ENCODE results near the gene DPY19L1. TPM values are rescaled to one million over a fixed set of nuclear protein-coding genes. Genes with fewer than 3 reads are reported as not detected.
"Not testable (repeated sequence)": the region's sequence is repeated elsewhere in the genome, so short reads cannot be mapped to it uniquely, and the experiment has no call there.

DPY19L1 gene
- total RNA-seq, 2 donors from 2014 or later: 35.8 to 75.1 TPM

GRCh38 chr7:34984140-34984539, 53.1 kb downstream of the DPY19L1 start:
- not testable (repeated sequence) for H3K27me3 Mint-ChIP-seq (ENCODE audit: insufficient read depth); H3K4me1 ChIP-seq (ENCODE audit: control insufficient read depth, insufficient read depth, low read length); DNase-seq; H3K27ac Mint-ChIP-seq; H3K9ac ChIP-seq (ENCODE audit: extremely low read depth, low read length, poor library complexity, severe bottlenecking); H3K27me3 ChIP-seq (ENCODE audit: control insufficient read depth, insufficient read depth, low read length, poor library complexity, severe bottlenecking); H3K27ac ChIP-seq (ENCODE audit: low read depth, low read length); H3K9me3 ChIP-seq (ENCODE audit: control insufficient read depth, low read length); H3K4me3 Mint-ChIP-seq; H3K4me3 ChIP-seq (ENCODE audit: low read length); H3K9me3 Mint-ChIP-seq; H3K36me3 ChIP-seq (ENCODE audit: control insufficient read depth, insufficient read depth, low read length); H3K36me3 Mint-ChIP-seq (ENCODE audit: low read depth); H3K4me1 Mint-ChIP-seq
- WGBS, 2 experiments (ENCODE audit: insufficient coverage in 1 of 2, insufficient read length in 1 of 2): 78 to 85% methylated on average over 3 of the region's 4 CpGs

DNA sequence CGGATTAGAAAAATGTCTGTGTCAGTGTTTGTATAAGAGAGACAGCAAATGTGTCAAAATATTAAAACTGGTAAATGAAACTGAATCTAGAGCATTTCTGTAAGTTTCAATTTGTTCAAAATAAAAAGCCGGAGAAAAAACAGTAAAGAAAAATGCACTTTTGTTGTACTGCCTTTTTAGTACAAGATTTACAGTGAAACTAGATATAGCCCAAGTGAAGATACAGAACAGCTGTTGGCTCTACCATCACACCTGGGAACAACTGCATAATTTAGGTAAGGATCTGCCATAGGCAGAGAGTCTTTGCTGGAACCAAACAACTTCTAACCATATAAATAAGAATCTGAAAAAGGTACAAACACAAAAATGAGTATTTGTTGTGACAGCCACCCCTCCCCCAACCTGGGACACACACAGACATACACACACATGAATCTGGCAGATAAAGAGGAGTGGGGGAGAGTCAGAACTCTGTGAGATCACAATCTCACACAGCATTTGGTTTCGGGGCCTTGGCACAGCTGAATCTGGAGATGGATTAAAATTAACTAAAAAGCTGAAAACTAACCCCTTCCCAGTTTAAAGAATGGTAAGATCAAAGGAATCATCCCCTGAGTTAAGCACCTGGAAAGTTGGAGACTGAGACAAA, 54.8 kb downstream of the DPY19L1 start:
- Mint-ChIP-seq H3K27ac (peak overlapping the region; percentile 30), H3K27me3 (ENCODE audit: insufficient read depth) (no peaks in the 10 kb centered on the region), H3K36me3 (ENCODE audit: low read depth) (no peaks in the 10 kb centered on the region), H3K4me3 (no peak overlapping the region), H3K4me1 (peaks cover 4% of the 10 kb centered on the region), H3K9me3 (no peaks in the 10 kb centered on the region)
- no peaks in the 10 kb centered on the region for H3K27me3 ChIP-seq (ENCODE audit: control insufficient read depth, insufficient read depth, low read length, poor library complexity, severe bottlenecking)
- no peak for DNase-seq
- H3K36me3 ChIP-seq (ENCODE audit: control insufficient read depth, insufficient read depth, low read length): no peaks in the 10 kb centered on the region
- TF ChIP-seq, protein P1, sequence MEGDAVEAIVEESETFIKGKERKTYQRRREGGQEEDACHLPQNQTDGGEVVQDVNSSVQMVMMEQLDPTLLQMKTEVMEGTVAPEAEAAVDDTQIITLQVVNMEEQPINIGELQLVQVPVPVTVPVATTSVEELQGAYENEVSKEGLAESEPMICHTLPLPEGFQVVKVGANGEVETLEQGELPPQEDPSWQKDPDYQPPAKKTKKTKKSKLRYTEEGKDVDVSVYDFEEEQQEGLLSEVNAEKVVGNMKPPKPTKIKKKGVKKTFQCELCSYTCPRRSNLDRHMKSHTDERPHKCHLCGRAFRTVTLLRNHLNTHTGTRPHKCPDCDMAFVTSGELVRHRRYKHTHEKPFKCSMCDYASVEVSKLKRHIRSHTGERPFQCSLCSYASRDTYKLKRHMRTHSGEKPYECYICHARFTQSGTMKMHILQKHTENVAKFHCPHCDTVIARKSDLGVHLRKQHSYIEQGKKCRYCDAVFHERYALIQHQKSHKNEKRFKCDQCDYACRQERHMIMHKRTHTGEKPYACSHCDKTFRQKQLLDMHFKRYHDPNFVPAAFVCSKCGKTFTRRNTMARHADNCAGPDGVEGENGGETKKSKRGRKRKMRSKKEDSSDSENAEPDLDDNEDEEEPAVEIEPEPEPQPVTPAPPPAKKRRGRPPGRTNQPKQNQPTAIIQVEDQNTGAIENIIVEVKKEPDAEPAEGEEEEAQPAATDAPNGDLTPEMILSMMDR (conservative IDR thresholded peaks at IDR 0.05): no peak
- no peaks in the 10 kb centered on the region for H3K9me3 ChIP-seq (ENCODE audit: control insufficient read depth, low read length)
- no peak overlapping the region for H3K9ac ChIP-seq (ENCODE audit: extremely low read depth, low read length, poor library complexity, severe bottlenecking)
- no peaks in the 10 kb centered on the region for H3K4me1 ChIP-seq (ENCODE audit: control insufficient read depth, insufficient read depth, low read length)
- 89 to 96% methylated on average over 2 to 3 of the region's 3 CpGs for WGBS, 2 experiments (ENCODE audit: insufficient coverage in 1 of 2, insufficient read length in 1 of 2)
- no peak overlapping the region for H3K27ac ChIP-seq (ENCODE audit: low read depth, low read length)
- H3K4me3 ChIP-seq (ENCODE audit: low read length): no peak overlapping the region

DNA sequence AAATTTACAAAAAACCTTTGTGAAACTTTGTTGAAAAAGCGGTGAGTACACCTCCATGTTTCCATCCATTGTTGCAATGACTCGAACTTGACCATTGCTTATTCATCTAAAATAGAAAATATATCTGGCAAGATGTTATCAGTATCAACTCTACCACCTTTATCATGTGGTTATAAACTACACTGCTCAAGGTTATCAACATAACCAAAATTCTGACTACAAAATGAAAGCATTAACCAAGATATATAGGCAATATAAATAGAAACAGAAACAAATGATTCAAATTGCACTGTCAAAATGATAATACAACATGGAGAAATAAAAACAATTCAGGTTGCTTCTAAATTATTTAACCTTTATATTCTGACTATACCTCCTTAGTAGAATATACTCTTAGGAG, 58.2 kb downstream of the DPY19L1 start:
- not testable (repeated sequence) for H3K9me3 ChIP-seq (ENCODE audit: control insufficient read depth, low read length); H3K9me3 Mint-ChIP-seq; DNase-seq; H3K4me3 Mint-ChIP-seq; H3K27ac Mint-ChIP-seq; H3K27me3 Mint-ChIP-seq (ENCODE audit: insufficient read depth); H3K36me3 Mint-ChIP-seq (ENCODE audit: low read depth); H3K4me1 Mint-ChIP-seq; H3K27me3 ChIP-seq (ENCODE audit: control insufficient read depth, insufficient read depth, low read length, poor library complexity, severe bottlenecking); H3K36me3 ChIP-seq (ENCODE audit: control insufficient read depth, insufficient read depth, low read length); H3K9ac ChIP-seq (ENCODE audit: extremely low read depth, low read length, poor library complexity, severe bottlenecking); H3K27ac ChIP-seq (ENCODE audit: low read depth, low read length); H3K4me1 ChIP-seq (ENCODE audit: control insufficient read depth, insufficient read depth, low read length); H3K4me3 ChIP-seq (ENCODE audit: low read length)
- WGBS, 2 experiments (ENCODE audit: insufficient coverage in 1 of 2, insufficient read length in 1 of 2): 100% methylated on average over 1 of the region's 2 CpGs; no CpG with 5 or more reads in 1 of the 2 experiments

DNA sequence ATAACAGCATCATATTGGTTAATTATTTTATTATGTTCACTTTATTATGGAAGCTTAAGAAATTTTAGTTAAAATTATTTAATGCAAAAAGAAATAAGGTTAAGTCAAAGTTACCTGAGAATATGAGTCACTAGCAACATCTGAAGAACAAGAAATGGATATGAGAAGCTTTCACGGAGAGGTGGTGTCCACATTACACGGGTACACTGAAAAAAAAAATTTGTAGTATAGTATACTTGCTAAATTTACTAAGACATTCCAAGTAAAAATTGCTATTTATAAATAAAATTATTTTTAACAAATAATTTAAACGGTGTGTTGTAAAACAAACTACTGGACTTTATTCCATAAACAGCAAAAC, 63.9 kb downstream of the DPY19L1 start:
- Mint-ChIP-seq H3K4me3 (no peak overlapping the region), H3K4me1 (no peaks in the 10 kb centered on the region), H3K36me3 (ENCODE audit: low read depth) (peaks cover 15% of the 10 kb centered on the region), H3K27ac (no peak overlapping the region), H3K27me3 (ENCODE audit: insufficient read depth) (no peaks in the 10 kb centered on the region), H3K9me3 (no peaks in the 10 kb centered on the region)
- TF ChIP-seq, protein P1 (conservative IDR thresholded peaks at IDR 0.05): no peak
- no peaks in the 10 kb centered on the region for H3K4me1 ChIP-seq (ENCODE audit: control insufficient read depth, insufficient read depth, low read length)
- DNase-seq: no peak
- WGBS, 2 experiments (ENCODE audit: insufficient coverage in 1 of 2, insufficient read length in 1 of 2): 100% methylated on average over 1 of the region's 3 CpGs; no CpG with 5 or more reads in 1 of the 2 experiments
- no peak overlapping the region for H3K27ac ChIP-seq (ENCODE audit: low read depth, low read length)
- no peaks in the 10 kb centered on the region for H3K9me3 ChIP-seq (ENCODE audit: control insufficient read depth, low read length)
- peaks cover 4% of the 10 kb centered on the region for H3K36me3 ChIP-seq (ENCODE audit: control insufficient read depth, insufficient read depth, low read length)
- H3K27me3 ChIP-seq (ENCODE audit: control insufficient read depth, insufficient read depth, low read length, poor library complexity, severe bottlenecking): no peaks in the 10 kb centered on the region
- no peak overlapping the region for H3K9ac ChIP-seq (ENCODE audit: extremely low read depth, low read length, poor library complexity, severe bottlenecking)
- H3K4me3 ChIP-seq (ENCODE audit: low read length): no peak overlapping the region

GRCh38 chr7:34972739-34973399, 64.4 kb downstream of the DPY19L1 start:
- peaks cover 15% of the 10 kb centered on the region for H3K36me3 Mint-ChIP-seq (ENCODE audit: low read depth)
- H3K9me3 Mint-ChIP-seq; H3K4me3 ChIP-seq (ENCODE audit: low read length); DNase-seq; H3K27ac ChIP-seq (ENCODE audit: low read depth, low read length); H3K4me1 Mint-ChIP-seq; H3K4me3 Mint-ChIP-seq; H3K9me3 ChIP-seq (ENCODE audit: control insufficient read depth, low read length); H3K27ac Mint-ChIP-seq; H3K27me3 ChIP-seq (ENCODE audit: control insufficient read depth, insufficient read depth, low read length, poor library complexity, severe bottlenecking); H3K4me1 ChIP-seq (ENCODE audit: control insufficient read depth, insufficient read depth, low read length); H3K9ac ChIP-seq (ENCODE audit: extremely low read depth, low read length, poor library complexity, severe bottlenecking); H3K27me3 Mint-ChIP-seq (ENCODE audit: insufficient read depth); H3K36me3 ChIP-seq (ENCODE audit: control insufficient read depth, insufficient read depth, low read length): not testable (repeated sequence)
- 87 to 100% methylated on average over 1 of the region's 1 CpG for WGBS, 2 experiments (ENCODE audit: insufficient coverage in 1 of 2, insufficient read length in 1 of 2)

Data from endodermal cell (in vitro differentiated cells).